Stimulated activated CD4-positive, alpha-beta T cell treated with anti-CD3 and anti-CD28 coated beads, Interleukin-1b, Interleukin-23, amount 100 ng/mL, for 1 hour (primary cell): ENCODE measurements around the gene NCAPG.
"Not testable (repeated sequence)": the region's sequence is repeated elsewhere in the genome, so short reads cannot be mapped to it uniquely, and the experiment has no call there.

Experiments
- DNase-seq, 2 donors: peaks; one replicate each; pipeline ENCODE4 v3.0.0-alpha.2; 2020; ENCODE audit warnings: low read depth in 2 of 2

NCAPG gene

GRCh38 chr4:17797808-17798207 lies 13.0 kb upstream of the NCAPG start:
- DNase-seq, result no peak

- no peak for DNase-seq
Observed at GRCh38 chr4:17805580-17806155, 5.1 kb upstream of the NCAPG start.

- no peak for DNase-seq
Observed at GRCh38 chr4:17807446-17807845, 3.3 kb upstream of the NCAPG start.

GRCh38 chr4:17809667-17810066 lies 1.1 kb upstream of the NCAPG start:
- no peak for DNase-seq

GRCh38 chr4:17811078-17811603 lies 362 bp downstream of the NCAPG start:
- DNase-seq, result no peak

DNA sequence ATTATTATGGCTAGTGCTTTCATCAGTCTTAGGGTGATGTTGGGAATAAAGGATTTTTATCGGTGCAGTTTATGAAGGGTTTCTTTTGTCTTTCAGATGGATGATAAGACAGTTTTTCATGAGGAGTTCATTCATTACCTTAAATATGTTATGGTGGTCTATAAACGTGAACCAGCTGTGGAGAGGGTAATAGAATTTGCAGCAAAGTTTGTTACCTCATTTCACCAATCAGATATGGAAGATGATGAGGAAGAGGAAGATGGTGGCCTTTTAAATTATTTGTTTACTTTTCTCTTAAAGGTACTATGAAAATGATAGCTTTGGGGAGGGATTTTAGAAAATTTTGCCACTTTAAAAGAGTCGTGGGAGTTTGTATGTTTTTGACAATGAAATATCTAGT lies 1.3 kb downstream of the NCAPG start:
- no peak for DNase-seq

GRCh38 chr4:17812801-17813200 lies 2.0 kb downstream of the NCAPG start:
- no peak for DNase-seq

- DNase-seq, result no peak
Observed at GRCh38 chr4:17814140-17814539, 3.4 kb downstream of the NCAPG start.

- DNase-seq, result no peak
Observed at GRCh38 chr4:17816142-17816541, 5.4 kb downstream of the NCAPG start.

DNA sequence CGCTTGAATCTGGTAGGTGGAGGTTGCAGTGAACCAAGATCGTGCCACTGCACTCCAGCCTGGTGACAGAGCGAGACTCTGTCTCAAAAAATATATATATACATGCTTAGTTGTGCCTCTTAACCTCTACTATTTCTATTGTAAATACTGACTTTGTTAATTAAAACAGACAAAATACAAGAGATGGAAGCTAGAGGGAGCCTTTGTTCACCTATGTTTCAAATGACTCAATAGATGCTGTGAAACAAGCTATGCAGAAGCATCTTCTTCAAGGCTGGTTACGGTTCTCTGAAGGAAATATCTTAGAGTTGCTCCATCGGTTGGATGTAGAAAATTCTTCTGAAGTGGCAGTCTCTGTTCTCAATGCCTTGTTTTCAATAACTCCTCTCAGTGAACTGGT lies 6.2 kb downstream of the NCAPG start:
- no peak for DNase-seq

- DNase-seq, result no peak
Observed at GRCh38 chr4:17823871-17824669, 13.3 kb downstream of the NCAPG start.

DNA sequence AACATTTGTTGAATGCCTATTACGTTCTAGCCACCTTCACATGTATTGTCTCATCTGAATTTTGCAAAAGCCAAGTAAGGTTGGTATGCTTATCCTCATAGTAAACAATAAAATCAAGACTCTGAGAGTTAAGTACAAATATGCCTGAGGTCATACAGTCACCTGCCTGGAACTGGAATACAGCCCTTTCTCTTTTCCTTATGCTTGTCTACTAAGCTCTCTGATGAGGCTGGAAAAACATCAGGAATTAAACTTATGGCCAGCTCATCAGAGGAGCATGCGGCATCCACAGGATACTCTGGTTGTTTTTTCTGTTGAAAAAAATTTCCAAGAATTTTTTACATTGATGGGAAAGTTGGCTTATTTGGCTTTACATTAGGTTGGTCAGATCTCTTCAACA lies 35.5 kb downstream of the NCAPG start:
- DNase-seq, result no peak

DNA sequence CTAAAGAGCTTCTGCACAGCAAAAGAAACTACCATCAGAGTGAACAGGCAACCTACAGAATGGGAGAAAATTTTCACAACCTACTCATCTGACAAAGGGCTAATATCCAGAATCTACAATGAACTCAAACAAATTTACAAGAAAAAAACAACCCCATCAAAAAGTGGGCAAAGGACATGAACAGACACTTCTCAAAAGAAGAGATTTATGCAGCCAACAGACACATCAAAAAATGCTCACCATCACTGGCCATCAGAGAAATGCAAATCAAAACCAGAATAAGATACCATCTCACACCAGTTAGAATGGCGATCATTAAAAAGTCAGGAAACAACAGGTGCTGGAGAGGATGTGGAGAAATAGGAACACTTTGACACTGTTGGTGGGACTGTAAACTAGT lies 39.5 kb downstream of the NCAPG start:
- DNase-seq, result not testable (repeated sequence)

- no peak for DNase-seq
Observed at GRCh38 chr4:17851959-17852358, 41.2 kb downstream of the NCAPG start.

DNA sequence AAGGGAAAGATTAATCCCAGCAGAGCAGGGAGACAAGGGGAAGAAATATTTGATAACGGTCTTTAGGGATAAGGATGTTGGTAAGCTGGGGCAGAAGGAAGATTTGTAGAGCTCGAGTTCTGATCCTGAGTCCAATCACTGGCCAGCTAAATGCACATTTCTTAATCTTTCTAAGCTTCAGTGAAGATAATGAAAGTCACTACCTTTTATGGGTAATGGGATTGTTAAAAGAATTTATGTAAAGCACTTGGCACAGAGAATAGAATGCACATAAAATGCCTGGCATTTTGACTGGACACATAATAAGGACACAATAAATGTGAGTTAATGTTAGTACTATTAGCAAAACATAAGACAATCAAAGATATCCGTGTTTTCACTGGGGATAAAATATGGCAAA lies 43.3 kb downstream of the NCAPG start:
- DNase-seq, result no peak

DNA sequence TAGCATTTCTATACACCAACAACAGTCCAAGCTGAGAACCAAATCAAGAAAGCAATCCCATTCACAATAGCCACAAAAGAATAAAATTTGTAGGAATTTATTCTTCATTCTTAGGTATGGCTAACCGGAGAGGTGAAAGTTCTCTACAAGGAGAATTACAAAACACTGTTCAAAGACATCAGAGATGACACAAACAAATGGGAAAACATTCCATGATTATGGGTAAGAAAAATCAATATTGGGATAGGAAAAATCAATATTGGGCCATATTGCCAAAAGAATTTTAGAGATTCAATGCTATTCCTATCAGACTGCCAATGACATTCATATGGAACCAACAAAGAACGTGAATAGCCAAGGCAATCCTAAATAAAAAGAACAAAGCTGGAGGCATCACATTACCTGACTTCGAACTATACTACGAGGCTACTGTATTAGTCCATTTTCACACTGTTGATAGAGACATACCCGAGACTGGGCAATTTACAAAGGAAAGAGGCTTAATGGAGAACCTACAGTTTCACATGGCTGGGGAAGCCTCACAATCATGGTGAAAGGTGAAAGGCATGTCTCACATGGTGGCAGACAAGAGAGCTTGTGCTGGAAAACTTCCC lies 49.1 kb downstream of the NCAPG start:
- no peak for DNase-seq

- not testable (repeated sequence) for DNase-seq
Observed at GRCh38 chr4:17861906-17862305, 51.1 kb downstream of the NCAPG start.

DNA sequence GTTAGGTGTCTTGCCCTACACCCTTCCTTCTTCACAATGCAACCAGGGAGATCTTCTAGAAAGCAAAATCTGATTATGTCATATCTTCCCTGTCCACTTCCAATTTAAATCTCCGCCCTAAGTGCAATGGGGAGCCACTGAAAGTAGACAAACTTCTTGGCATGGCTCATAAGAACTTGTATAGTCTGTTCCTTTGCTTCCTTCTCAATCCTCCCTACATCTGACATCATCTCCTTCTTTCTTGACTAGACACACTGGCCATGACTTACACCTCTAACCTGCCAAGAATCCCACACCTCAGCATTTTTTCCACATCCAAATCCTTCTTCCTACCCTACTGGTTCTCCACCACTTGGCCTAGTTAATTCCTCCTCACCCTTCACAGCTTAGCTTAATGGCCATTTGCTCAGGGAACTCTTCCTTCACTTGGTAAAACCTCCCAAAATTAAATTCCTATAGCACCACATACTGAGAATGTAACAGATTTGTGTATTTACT lies 55.1 kb downstream of the NCAPG start:
- no peak for DNase-seq

GRCh38 chr4:17866810-17867209 lies 56.0 kb downstream of the NCAPG start:
- DNase-seq, result no peak

GRCh38 chr4:17867276-17867675 lies 56.5 kb downstream of the NCAPG start:
- DNase-seq, result no peak

- DNase-seq, result no peak
Observed at GRCh38 chr4:17869327-17869726, 58.5 kb downstream of the NCAPG start.

- DNase-seq, result no peak
Observed at GRCh38 chr4:17875402-17876070, 64.8 kb downstream of the NCAPG start.
